ENCODE results near the gene HNRNPLL. TPM values are rescaled to one million over a fixed set of nuclear protein-coding genes. Genes with fewer than 3 reads are reported as not detected.

HNRNPLL gene
- total and polyA plus RNA-seq, 2 of the 13 experiments (the other 11 are each of a cell fraction or from before 2014, with no cell fraction given), result 49.4 to 103 TPM

DNA sequence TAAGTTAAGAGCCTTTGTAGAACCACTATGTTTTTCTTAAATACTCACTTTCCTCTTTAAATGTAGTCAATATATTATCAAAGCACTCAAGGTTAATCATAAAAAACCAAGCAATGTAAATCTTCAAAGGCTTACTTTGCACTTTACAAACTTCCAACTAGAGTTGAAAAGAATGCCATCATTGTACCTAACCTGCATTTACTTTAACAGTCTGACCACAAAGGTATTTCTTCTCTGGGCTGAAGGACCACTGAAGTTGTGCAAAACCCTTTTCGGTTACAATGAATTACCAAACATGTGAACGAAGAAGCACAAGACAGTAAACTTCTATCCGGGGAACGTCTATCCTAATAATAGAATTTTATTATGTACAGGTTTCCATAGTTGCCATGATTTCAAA, 3.0 kb downstream of the HNRNPLL start (continued):
- TF ChIP-seq NFE2 (CRISPR knock-in tag; IDR thresholded peaks at IDR 0.05), result no peak
- no peak for TF ChIP-seq KLF15 (CRISPR knock-in tag; IDR thresholded peaks at IDR 0.05; ENCODE audit: borderline replicate concordance)
- peak; percentile 83 for TF ChIP-seq GATAD2A (CRISPR knock-in tag; IDR thresholded peaks at IDR 0.05)
- TF ChIP-seq HNF4G (IDR thresholded peaks at IDR 0.05; ENCODE audit: borderline replicate concordance, low read depth, low read length), result peak; percentile 48; the same call in 1 of the 2 replicates
- no peak for TF ChIP-seq HNF4G (CRISPR knock-in tag; IDR thresholded peaks at IDR 0.05; ENCODE audit: borderline replicate concordance, low read depth)
- TF ChIP-seq, protein P1, sequence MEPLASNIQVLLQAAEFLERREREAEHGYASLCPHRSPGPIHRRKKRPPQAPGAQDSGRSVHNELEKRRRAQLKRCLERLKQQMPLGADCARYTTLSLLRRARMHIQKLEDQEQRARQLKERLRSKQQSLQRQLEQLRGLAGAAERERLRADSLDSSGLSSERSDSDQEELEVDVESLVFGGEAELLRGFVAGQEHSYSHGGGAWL (CRISPR knock-in tag; IDR thresholded peaks at IDR 0.05), result no peak
- TF ChIP-seq MED8 (CRISPR knock-in tag; IDR thresholded peaks at IDR 0.05; ENCODE audit: insufficient replicate concordance), result no peak
- TF ChIP-seq, protein P2, sequence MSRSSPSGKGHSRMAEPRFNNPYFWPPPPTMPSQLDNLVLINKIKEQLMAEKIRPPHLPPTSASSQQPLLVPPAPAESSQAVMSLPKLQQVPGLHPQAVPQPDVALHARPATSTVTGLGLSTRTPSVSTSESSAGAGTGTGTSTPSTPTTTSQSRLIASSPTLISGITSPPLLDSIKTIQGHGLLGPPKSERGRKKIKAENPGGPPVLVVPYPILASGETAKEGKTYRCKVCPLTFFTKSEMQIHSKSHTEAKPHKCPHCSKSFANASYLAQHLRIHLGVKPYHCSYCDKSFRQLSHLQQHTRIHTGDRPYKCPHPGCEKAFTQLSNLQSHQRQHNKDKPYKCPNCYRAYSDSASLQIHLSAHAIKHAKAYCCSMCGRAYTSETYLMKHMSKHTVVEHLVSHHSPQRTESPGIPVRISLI (CRISPR knock-in tag; IDR thresholded peaks at IDR 0.05; ENCODE audit: borderline replicate concordance), result peak; percentile 85
- TF ChIP-seq, protein P3, sequence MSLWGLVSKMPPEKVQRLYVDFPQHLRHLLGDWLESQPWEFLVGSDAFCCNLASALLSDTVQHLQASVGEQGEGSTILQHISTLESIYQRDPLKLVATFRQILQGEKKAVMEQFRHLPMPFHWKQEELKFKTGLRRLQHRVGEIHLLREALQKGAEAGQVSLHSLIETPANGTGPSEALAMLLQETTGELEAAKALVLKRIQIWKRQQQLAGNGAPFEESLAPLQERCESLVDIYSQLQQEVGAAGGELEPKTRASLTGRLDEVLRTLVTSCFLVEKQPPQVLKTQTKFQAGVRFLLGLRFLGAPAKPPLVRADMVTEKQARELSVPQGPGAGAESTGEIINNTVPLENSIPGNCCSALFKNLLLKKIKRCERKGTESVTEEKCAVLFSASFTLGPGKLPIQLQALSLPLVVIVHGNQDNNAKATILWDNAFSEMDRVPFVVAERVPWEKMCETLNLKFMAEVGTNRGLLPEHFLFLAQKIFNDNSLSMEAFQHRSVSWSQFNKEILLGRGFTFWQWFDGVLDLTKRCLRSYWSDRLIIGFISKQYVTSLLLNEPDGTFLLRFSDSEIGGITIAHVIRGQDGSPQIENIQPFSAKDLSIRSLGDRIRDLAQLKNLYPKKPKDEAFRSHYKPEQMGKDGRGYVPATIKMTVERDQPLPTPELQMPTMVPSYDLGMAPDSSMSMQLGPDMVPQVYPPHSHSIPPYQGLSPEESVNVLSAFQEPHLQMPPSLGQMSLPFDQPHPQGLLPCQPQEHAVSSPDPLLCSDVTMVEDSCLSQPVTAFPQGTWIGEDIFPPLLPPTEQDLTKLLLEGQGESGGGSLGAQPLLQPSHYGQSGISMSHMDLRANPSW (CRISPR knock-in tag; IDR thresholded peaks at IDR 0.05; ENCODE audit: borderline replicate concordance), result no peak
- TF ChIP-seq, protein P4, sequence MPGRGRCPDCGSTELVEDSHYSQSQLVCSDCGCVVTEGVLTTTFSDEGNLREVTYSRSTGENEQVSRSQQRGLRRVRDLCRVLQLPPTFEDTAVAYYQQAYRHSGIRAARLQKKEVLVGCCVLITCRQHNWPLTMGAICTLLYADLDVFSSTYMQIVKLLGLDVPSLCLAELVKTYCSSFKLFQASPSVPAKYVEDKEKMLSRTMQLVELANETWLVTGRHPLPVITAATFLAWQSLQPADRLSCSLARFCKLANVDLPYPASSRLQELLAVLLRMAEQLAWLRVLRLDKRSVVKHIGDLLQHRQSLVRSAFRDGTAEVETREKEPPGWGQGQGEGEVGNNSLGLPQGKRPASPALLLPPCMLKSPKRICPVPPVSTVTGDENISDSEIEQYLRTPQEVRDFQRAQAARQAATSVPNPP (CRISPR knock-in tag; IDR thresholded peaks at IDR 0.05), result no peak
- no peak for TF ChIP-seq MEIS2 (CRISPR knock-in tag; IDR thresholded peaks at IDR 0.05)
- TF ChIP-seq ZC3H13 (CRISPR knock-in tag; IDR thresholded peaks at IDR 0.05), result no peak
- peak; percentile 73; the same call in 1 of the 2 replicates for TF ChIP-seq HDAC2 (CRISPR knock-in tag; IDR thresholded peaks at IDR 0.05)
- TF ChIP-seq, protein P5, sequence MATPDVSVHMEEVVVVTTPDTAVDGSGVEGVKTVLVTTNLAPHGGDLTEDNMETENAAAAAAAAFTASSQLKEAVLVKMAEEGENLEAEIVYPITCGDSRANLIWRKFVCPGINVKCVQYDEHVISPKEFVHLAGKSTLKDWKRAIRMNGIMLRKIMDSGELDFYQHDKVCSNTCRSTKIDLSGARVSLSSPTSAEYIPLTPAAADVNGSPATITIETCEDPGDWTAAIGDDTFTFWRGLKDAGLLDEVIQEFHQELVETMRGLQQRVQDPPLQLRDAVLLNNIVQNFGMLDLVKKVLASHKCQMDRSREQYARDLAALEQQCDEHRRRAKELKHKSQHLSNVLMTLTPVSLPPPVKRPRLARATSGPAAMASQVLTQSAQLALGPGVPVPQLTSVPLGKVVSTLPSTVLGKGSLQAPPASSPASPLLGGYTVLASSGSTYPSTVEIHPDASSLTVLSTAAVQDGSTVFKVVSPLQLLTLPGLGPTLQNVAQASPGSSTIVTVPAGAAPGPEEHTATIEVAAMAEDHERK (CRISPR knock-in tag; IDR thresholded peaks at IDR 0.05; ENCODE audit: low read depth), result no peak
- TF ChIP-seq ZSCAN22 (CRISPR knock-in tag; IDR thresholded peaks at IDR 0.05), result no peak
- no peak for TF ChIP-seq SNAPC2 (CRISPR knock-in tag; IDR thresholded peaks at IDR 0.05)
- TF ChIP-seq, protein P6, sequence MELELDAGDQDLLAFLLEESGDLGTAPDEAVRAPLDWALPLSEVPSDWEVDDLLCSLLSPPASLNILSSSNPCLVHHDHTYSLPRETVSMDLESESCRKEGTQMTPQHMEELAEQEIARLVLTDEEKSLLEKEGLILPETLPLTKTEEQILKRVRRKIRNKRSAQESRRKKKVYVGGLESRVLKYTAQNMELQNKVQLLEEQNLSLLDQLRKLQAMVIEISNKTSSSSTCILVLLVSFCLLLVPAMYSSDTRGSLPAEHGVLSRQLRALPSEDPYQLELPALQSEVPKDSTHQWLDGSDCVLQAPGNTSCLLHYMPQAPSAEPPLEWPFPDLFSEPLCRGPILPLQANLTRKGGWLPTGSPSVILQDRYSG (CRISPR knock-in tag; IDR thresholded peaks at IDR 0.05), result no peak
- TF ChIP-seq KMT2A (CRISPR knock-in tag; IDR thresholded peaks at IDR 0.05), result no peak; the same call in 1 of the 2 replicates
- no peak for TF ChIP-seq GATA4 (IDR thresholded peaks at IDR 0.05; ENCODE audit: borderline replicate concordance, low read depth)
- peak; percentile 82 for TF ChIP-seq PPARG (CRISPR knock-in tag; conservative IDR thresholded peaks at IDR 0.05)
- TF ChIP-seq TARDBP (CRISPR knock-in tag; IDR thresholded peaks at IDR 0.05), result peak; percentile 66
- TF ChIP-seq HES4 (CRISPR knock-in tag; IDR thresholded peaks at IDR 0.05; ENCODE audit: borderline replicate concordance), result no peak
- TF ChIP-seq BRCA1 (CRISPR knock-in tag; IDR thresholded peaks at IDR 0.05), result no peak
